OCI-LY7 (cell line): ENCODE results near the gene DNER. TPM values are rescaled to one million over a fixed set of nuclear protein-coding genes. Genes with fewer than 3 reads are reported as not detected.

Source experiments
- BruUV-seq: library from RNA; stranded (reverse); fragments of 400-500 nt; replicated peaks from 2 replicates; lab custom pipeline; 2021; lab: Mats Ljungman, UMichigan
- CTCF ChIA-PET: fragments of 300-600 bp; sonication (Branson Sonifier 250); formaldehyde crosslinking; loops from one replicate; lab custom pipeline; 2022; ENCODE audit warnings: antibody characterized with exemption; ENCODE audit not compliant: unreplicated experiment; lab: Charles Lee
- POLR2A ChIA-PET: fragments of 300-600 bp; sonication (Branson Sonifier 250); formaldehyde crosslinking; loops from one replicate; lab custom pipeline; 2022; ENCODE audit warnings: antibody characterized with exemption; lab: Charles Lee
- DNase-seq: peaks from one replicate; pipeline ENCODE4 v3.0.0-alpha.2; 2015; ENCODE audit warnings: low spot score
- H2AFZ ChIP-seq: fragments of 200-600 bp; sonication (generic), shearing (Covaris generic); 2 replicates; pipeline ENCODE4 v1.6.1; 2014; ENCODE audit warnings: mild to moderate bottlenecking, antibody characterized with exemption, low read length, moderate library complexity
- H3K27ac ChIP-seq: fragments of 200-600 bp; sonication (generic); 2 replicates; pipeline ENCODE4 v1.5.1; 2014; ENCODE audit warnings: mixed run types, low read depth, mild to moderate bottlenecking, moderate library complexity, low read length, inconsistent platforms; ENCODE audit not compliant: poor library complexity, severe bottlenecking
- H3K36me3 ChIP-seq: fragments of 200-600 bp; sonication (generic); 2 replicates; pipeline ENCODE4 v1.6.1; 2014; ENCODE audit warnings: mild to moderate bottlenecking, antibody characterized with exemption, low read length, moderate library complexity, mixed read lengths; ENCODE audit not compliant: insufficient read depth
- H3K4me1 ChIP-seq: fragments of 200-600 bp; sonication (generic); 2 replicates; pipeline ENCODE4 v1.5.1; 2014; ENCODE audit warnings: mild to moderate bottlenecking, low read length; ENCODE audit not compliant: insufficient read depth, poor library complexity, severe bottlenecking
- H3K4me2 ChIP-seq: fragments of 200-600 bp; sonication (generic); 2 replicates; pipeline ENCODE4 v1.6.1; 2014; ENCODE audit warnings: mild to moderate bottlenecking, low read length
- H3K4me3 ChIP-seq: fragments of 200-600 bp; sonication (generic); 2 replicates; pipeline ENCODE4 v1.5.1; 2014; ENCODE audit warnings: mild to moderate bottlenecking, low read depth, low read length; ENCODE audit not compliant: poor library complexity, severe bottlenecking
- H3K79me2 ChIP-seq: fragments of 200-600 bp; sonication (generic); 2 replicates; pipeline ENCODE4 v1.6.1; 2016; ENCODE audit warnings: low read depth, mild to moderate bottlenecking, low read length, moderate library complexity, mixed read lengths; ENCODE audit not compliant: insufficient read depth
- H3K9me2 ChIP-seq: fragments of 200-600 bp; sonication (generic); 2 replicates; pipeline ENCODE4 v1.6.1; 2016; ENCODE audit warnings: mild to moderate bottlenecking, low read length, mixed read lengths; ENCODE audit not compliant: insufficient read depth
- H3K9me3 ChIP-seq: fragments of 200-600 bp; sonication (generic); 2 replicates; pipeline ENCODE4 v1.6.1; 2014; ENCODE audit warnings: mild to moderate bottlenecking, mixed run types, low read length, mixed read lengths
- H4K20me1 ChIP-seq: fragments of 200-600 bp; sonication (generic); 2 replicates; pipeline ENCODE4 v1.6.1; 2014; ENCODE audit warnings: mild to moderate bottlenecking, antibody characterized with exemption, low read length, moderate library complexity, mixed read lengths; ENCODE audit not compliant: insufficient read depth
- EZH2phosphoT487 ChIP-seq: fragments of 200-600 bp; sonication (generic); IDR thresholded peaks from 2 replicates; pipeline ENCODE4 v1.6.1; 2018; ENCODE audit warnings: low read depth, borderline replicate concordance, mild to moderate bottlenecking, mixed run types, antibody characterized with exemption, low read length, moderate library complexity, mixed read lengths
- intact Hi-C: fragments of 100-400 bp; cut with micrococcal nuclease; formaldehyde crosslinking; loops from one replicate; pipeline ENCODE4 v1.10.0; 2022; ENCODE audit not compliant: unreplicated experiment
- total RNA-seq, 2 experiments: library from RNA; depleted of rRNA in 1 of 2; stranded (reverse); fragments of >200 nt in 1 of 2; shearing (Covaris generic) in 1 of 2; gene quantifications; 2 replicates each; pipeline ENCODE4 v1.2.3, GENCODE V29; 2014 to 2022
- TF ChIP-seq, protein P1 (sequence below): fragments of 200-600 bp; sonication (generic); conservative IDR thresholded peaks from 2 replicates; pipeline ENCODE4 v1.5.1; 2014; ENCODE audit warnings: mild to moderate bottlenecking, antibody characterized with exemption, low read length, moderate library complexity, mixed read lengths

Gene DNER
- total RNA-seq, 2 experiments from 2014 or later: not detected

DNA sequence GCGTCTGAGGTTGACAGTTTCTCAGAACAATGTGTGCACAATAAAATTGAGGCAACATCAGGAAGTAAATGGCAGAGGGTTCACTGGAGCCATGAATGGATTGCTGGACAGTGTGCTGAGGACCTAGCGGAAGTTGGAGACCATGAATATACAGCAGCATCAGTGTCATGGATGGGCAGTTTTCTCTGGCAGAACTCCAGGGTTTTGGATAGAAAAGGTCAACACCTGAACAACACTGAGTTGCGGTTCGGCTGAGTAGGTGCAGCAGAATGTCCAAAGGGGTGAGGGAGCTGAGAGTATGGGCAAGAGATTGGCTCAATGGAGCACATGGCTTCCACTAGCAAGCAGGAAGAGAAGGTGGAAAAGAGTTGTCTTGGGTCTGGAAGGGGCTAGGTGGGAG lies 73.7 kb downstream of the DNER start:
- ChIA-PET CTCF (no interaction called here), POLR2A (interaction anchor here (1.1 kb wide), 1 partner anchor 9 kb away, joined by 4 read pairs; no protein-coding TSS in a partner anchor)
- BruUV-seq: no TSS peak
- no peak for DNase-seq
- Histone ChIP-seq H3K36me3 (no peaks in the 10 kb centered on the region), H3K9me2 (no peaks in the 10 kb centered on the region), H3K4me3 (no peak overlapping the region), H3K9me3 (no peaks in the 10 kb centered on the region), H3K79me2 (no peaks in the 10 kb centered on the region), H2AFZ (no peak overlapping the region), H3K4me2 (no peak overlapping the region), H3K4me1 (no peaks in the 10 kb centered on the region), H3K27ac (no peak overlapping the region), H4K20me1 (no peaks in the 10 kb centered on the region)
- intact Hi-C loops: no loop called here
- TF ChIP-seq, protein P1, sequence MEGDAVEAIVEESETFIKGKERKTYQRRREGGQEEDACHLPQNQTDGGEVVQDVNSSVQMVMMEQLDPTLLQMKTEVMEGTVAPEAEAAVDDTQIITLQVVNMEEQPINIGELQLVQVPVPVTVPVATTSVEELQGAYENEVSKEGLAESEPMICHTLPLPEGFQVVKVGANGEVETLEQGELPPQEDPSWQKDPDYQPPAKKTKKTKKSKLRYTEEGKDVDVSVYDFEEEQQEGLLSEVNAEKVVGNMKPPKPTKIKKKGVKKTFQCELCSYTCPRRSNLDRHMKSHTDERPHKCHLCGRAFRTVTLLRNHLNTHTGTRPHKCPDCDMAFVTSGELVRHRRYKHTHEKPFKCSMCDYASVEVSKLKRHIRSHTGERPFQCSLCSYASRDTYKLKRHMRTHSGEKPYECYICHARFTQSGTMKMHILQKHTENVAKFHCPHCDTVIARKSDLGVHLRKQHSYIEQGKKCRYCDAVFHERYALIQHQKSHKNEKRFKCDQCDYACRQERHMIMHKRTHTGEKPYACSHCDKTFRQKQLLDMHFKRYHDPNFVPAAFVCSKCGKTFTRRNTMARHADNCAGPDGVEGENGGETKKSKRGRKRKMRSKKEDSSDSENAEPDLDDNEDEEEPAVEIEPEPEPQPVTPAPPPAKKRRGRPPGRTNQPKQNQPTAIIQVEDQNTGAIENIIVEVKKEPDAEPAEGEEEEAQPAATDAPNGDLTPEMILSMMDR: no peak
- TF ChIP-seq EZH2phosphoT487: no peak

DNA sequence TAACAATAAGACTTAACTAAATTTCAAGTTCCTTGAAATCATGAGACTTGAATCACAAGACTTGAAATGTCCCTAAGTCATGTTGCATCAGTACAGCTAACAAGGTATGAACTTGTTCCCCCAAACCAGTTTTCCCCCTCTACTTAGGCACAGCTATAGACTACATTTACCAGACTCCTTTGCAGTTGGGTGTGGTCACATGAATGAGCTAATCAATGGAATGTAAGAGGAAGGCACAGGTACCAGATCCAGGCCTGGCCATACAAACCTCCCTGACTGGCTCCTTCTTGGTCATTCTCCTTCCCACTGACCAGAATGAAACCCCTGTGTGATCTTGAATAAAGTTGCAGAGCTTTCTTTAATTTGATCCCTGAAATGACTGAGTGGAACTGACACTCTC lies 77.8 kb downstream of the DNER start:
- intact Hi-C loops: no loop called here
- Histone ChIP-seq H2AFZ (no peak overlapping the region), H3K79me2 (no peaks in the 10 kb centered on the region), H3K4me2 (no peak overlapping the region), H3K9me3 (no peaks in the 10 kb centered on the region), H4K20me1 (no peaks in the 10 kb centered on the region), H3K27ac (no peak overlapping the region), H3K36me3 (no peaks in the 10 kb centered on the region), H3K4me1 (no peaks in the 10 kb centered on the region), H3K4me3 (no peak overlapping the region), H3K9me2 (no peaks in the 10 kb centered on the region)
- no peak for DNase-seq
- BruUV-seq: no TSS peak
- ChIA-PET CTCF (no interaction called here), POLR2A (no interaction called here)
- no peak for TF ChIP-seq EZH2phosphoT487
- TF ChIP-seq, protein P1: no peak

DNA sequence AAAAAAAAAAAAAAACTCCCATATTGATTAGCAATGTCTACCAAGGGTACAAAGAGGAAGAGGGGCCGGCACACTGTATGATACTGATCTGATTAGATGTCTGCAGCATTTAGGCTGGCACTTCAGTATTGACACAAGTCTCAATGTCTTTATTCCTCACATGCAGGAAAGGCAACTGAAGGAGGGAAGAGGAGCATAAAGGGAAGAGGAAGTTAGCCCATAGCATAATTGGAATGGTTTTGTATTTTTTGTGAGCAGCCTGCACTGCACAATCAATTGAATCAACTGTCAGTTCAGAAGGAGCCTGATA lies 79.0 kb downstream of the DNER start:
- H3K79me2 ChIP-seq: no peaks in the 10 kb centered on the region
- intact Hi-C loops: no loop called here
- no peaks in the 10 kb centered on the region for H3K9me3 ChIP-seq
- H3K4me3 ChIP-seq: no peak overlapping the region
- no peaks in the 10 kb centered on the region for H3K4me1 ChIP-seq
- POLR2A ChIA-PET: no interaction called here
- DNase-seq: no peak
- H2AFZ ChIP-seq: no peak overlapping the region
- H4K20me1 ChIP-seq: no peaks in the 10 kb centered on the region
- no peak overlapping the region for H3K4me2 ChIP-seq
- no peaks in the 10 kb centered on the region for H3K9me2 ChIP-seq
- H3K36me3 ChIP-seq: no peaks in the 10 kb centered on the region
- CTCF ChIA-PET: no interaction called here
- no peak overlapping the region for H3K27ac ChIP-seq
- BruUV-seq: no TSS peak
- TF ChIP-seq EZH2phosphoT487: no peak
- TF ChIP-seq, protein P1: no peak
